GM19025 (cell line): ENCODE data around the gene SLC26A4.

Source experiments
- ATAC-seq: cut with Tn5 transposase; IDR thresholded peaks from one replicate; pipeline ENCODE4 v1.9.1; 2021; ENCODE audit warnings: mild to moderate bottlenecking, low read depth, moderate library complexity; ENCODE audit not compliant: unreplicated experiment

The SLC26A4 gene

DNA sequence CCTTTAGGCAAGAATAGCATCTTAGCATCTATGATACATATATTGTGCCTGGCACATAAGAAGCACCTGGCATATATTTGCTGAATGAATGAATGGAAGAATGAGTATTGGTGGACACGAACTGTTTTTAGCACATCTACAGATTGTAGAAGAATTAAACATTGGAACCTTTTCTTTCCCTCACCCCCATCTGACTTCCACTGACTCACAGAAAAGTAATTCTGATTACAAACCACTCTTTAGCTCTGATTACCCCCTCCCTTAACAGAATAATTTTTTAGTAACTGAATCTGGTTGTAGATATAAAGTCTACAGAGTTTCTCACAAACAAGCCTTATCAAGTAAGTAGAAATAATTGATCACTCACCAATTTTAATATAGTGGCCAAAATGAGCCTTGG is 31.9 kb downstream of the SLC26A4 start:
- no peak for ATAC-seq

DNA sequence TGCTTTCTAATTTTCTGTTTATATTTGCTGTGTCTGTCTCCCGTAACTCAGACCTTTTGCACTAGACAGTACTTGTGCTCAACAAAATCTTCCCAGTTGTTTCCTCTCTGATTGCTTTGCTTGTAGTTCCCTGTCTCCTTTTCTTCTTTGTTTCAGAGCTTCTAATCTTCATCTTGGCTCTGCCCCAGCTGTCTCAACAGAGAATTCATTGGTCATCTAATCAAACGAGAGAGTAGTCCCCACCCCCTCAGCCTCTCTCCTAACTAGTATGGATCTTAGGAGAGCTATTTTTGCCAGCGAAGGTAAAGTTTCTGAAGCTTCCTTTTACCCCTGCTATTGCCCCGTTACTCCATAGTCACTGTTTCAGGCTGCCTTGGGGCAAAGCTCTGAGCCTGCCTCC is 32.8 kb downstream of the SLC26A4 start:
- no peak for ATAC-seq

DNA sequence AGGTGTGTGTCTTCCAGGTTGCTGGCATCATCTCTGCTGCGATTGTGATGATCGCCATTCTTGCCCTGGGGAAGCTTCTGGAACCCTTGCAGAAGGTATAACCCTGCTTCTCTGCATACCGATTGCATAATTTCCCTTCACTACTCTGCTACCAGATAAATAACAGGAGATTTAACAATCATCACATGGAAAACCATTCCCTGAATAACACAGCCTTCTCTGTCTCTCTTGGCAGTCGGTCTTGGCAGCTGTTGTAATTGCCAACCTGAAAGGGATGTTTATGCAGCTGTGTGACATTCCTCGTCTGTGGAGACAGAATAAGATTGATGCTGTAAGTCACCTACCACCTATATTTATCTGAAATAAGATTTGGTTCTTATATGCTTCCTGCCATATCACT is 33.8 kb downstream of the SLC26A4 start:
- no peak for ATAC-seq

DNA sequence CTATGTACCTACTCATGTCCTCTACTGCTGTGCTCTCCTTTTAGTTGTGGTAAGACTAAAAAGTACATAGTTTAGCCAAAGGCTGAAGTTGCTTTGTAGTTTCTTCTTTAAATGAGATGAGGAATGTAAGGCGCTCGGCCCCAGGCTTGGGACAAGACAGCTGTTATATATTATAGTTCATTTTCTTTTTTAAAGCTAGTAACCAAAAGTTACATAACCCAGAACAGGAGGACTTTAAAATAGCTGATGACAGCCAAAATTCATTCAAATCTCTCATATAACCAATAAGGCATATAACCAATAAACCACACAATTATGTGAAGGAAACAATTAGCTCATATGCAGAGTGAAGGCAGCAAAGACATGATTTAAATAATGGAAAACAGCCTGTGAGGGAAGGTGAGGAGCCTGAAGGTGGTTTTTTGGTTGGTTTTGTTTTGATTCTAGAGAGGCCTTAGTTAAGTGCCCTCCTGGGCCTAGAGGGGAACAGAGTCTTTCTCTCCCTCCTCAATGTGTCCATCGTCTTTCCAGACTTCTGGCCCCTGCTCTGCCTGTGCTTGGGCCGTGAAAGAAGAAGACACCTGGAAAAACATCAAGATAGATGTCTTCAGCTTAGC is 35.8 kb downstream of the SLC26A4 start:
- ATAC-seq, result no peak

DNA sequence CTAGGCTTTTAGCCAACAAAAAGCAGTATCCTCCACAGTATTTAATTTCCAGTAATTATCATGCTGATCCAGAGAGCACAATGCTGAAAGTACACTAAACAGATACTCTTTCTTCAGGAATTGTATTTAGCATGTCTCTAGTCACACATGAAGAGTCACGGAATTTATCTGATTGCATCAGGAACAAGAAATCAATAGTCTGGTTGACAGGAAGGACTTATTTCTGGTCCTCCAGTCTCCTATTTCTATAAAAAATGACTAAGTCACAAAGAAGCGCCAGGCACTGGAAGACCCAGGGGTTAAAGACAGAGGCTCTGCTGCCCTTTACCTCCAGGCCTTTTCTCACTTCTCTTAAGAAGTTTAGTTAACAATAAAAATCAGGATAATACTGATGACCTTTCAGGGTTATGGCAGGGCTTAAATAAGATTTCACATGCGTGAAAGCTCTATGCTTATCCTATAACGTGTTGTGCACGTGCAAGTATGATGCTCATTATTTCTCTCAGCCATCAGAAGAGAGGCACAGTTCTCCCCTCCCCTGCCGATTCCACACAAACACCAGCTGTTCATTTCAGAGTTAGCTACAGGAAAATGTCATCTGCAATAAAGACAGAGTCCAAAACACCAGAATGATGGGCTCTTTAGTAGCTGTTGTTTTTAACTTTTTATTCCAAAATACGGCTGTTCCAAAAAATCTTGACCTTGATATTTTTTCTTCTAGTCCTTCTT is 36.9 kb downstream of the SLC26A4 start:
- no peak for ATAC-seq

DNA sequence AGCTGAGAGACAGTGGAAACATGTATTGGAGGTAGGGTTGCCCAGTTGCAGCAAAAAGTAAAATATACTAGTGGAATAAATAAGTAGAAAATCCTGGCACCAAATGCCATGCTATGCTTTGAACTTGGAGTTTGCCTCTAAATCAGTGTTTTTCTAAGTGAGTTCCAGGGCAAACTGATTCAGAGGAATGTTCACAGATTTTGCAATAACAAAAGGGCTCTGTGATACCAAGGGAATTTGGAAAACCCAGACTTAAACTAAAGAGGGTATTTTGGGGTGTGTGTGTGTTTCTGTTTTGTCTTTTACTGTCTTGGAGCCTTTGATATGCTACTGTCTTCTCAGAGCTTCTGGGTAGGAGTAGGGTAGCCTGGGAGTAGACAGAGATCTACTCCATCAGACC is 39.9 kb downstream of the SLC26A4 start:
- ATAC-seq, result no peak

DNA sequence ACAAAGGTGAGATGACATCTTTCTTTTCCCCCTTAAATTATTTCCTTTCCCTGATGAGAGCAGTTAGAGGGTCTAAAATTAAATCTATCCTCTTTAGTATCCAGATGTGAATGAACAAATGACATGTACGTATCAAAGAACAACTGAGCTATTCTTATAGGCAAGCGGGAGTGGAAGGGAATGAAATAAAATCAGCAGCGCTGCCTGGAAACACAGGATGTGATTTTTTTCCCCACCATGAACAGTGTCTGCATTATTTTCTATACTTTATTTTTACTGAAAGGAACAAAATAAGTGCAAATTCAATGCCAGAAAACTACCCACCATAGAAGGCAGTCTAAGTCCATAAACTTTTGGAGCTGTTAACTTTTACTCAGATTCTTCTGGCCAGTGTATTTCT is 40.6 kb downstream of the SLC26A4 start:
- no peak for ATAC-seq

DNA sequence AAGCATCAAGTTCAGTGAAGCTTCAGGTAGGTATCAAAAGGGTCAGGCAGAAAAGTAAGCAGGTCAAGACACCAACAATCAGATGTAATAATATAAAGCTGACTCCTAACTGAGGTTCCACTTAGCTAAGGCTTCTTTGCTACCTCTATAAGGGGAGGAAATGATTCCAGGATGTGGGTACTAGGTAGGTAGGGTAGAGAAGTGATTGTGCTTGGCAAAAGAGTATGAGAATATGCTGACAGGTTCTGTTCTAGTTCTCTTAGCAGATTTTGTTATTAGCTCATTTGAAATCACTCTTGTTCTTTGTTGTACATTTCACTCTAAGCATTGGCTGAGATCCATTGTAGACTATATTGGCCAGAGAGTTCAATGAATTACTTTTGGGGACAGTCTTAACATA is 42.6 kb downstream of the SLC26A4 start:
- ATAC-seq, result no peak

DNA sequence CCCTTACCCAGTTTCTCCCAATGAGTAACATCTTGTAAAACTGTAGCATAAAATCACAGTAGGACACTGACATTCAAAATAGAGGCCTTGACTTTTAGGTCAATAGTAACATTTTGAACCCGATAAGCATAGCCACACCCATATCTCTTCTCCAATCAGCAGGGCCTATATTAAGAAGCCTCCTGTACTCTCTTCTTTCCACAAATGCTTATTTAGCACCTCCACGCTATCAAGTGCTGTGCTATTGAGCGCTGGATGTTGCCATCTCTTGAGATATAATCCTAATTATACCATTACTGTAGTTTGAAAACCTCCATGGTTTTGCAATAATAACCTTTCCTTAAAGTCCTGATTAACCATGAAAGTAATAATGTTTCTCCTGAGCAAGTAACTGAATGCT is 43.2 kb downstream of the SLC26A4 start:
- ATAC-seq, result no peak

DNA sequence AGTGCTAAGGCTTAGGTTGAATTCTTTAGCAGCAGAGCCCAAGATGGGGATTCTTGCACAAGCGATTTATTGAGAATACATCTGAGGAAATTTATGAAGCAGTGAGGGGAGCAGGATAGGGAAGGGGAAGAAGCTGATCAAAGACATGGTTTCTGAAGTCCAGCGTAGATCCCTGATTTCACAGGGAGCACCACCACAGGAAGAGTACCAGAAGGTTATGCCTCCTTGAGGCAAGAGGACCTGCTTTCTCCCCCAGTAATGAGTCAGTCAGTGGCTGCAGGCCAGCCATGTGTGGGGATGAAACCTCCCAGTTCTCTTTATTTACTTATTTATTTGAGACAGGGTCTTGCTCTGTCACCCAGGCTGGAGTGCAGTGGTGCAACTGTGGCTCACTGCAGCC is 48.3 kb downstream of the SLC26A4 start:
- no peak for ATAC-seq

DNA sequence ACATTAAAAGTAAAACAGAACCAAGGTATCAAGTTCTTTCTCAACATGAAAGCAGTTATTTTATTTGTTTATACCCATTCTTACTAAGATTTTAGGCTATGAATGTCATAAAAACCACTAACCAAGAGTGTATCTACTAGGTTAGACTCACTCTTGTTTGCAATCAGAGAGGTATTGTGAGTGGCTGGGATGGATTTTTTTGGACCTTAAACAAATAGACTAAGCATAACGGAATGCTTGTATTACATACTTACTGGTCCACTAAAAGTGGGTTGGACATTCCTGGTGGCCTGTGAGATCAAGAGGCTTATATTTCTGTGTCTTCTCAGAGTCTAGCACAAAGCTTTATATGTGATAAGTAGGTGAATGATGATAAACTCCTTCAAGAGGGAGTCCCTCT is 50.7 kb downstream of the SLC26A4 start:
- ATAC-seq, result no peak

DNA sequence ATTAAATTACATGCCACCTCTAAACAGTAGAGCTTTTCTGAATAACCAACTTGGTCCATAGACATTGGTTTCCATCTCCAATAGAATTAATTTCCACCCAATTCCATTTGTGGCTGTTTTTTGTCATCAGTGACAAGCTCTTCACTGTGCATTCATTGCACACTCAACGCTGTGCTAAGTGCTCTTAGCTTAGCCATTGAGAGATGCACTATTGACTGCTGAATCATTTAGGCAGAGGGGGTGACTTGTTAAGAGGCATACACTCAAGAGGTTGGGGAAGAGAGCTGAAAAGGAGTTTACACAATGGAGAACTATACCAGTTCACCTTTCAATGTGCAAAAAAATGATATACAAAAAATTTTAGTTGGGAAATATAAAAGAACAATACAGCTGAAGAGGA is 51.4 kb downstream of the SLC26A4 start:
- no peak for ATAC-seq

DNA sequence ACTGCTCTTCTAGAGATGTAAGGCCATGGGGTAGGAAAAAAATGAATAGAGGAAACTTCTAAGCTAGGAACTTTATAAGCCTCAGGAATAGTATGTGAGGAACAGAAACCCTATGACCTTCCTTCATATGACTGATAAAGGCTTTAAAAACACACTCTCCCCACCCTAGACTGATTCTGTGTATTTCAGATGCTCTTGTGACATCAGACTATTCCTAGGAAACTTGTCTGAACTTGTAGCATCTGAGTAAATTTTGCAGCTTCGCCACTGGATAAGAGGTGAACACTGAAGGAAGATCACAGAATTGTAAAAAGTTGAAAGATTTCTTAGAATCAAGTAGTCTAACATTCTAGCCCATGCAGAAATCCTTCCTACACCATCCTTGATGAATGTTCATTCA is 52.3 kb downstream of the SLC26A4 start:
- no peak for ATAC-seq

DNA sequence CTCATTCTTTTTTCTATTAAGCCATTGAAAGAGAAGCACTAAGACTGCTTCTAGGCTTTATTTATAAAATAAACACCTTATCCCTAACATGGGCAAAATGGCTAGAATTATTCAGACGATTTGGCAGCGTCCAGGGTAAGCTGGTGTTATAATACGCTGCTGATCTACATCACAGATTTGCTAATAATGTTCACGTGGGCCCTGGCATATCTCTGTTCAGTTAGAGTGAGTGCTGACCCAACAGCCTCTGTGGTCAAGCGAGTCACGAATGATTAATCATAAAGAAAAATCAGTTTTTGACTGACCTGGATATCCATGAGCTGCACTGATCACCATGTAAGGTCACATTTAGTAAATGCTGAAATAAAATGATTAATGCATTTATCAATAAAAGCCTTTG is 54.9 kb downstream of the SLC26A4 start:
- ATAC-seq, result no peak

DNA sequence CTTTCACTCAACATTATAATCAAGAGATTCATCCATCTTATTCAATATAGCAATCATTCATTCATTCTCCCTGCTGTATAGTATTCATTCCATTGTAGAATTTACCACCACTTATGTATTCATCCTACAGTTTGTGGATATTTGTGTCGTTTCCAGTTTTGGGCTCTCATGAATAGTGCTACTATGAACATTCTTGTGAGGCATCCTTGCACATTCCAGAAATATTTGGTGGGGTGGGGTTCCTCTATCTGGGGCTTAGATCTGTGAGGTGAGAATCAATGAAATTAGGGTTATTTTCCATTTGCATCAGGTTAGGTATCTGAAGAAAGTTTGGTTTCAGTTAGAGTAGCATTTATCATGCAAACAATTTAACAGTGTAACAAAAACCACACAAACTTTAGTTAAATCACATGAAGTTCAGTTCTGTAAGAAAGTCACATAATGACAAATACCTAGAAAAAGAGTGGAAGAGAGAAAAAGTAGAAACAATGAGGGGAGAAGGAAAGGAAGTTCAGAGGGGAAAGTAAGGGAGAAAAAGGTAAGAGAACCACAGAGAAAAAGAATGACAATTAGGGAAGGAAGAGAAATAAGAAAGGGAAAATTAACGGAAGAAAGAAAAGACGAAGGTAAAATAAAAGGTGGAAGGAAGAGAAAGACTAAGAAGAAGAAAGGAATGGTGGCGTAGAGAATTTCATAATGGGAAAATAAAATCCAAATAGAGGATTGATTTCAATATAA is 58.0 kb downstream of the SLC26A4 start:
- no peak for ATAC-seq

DNA sequence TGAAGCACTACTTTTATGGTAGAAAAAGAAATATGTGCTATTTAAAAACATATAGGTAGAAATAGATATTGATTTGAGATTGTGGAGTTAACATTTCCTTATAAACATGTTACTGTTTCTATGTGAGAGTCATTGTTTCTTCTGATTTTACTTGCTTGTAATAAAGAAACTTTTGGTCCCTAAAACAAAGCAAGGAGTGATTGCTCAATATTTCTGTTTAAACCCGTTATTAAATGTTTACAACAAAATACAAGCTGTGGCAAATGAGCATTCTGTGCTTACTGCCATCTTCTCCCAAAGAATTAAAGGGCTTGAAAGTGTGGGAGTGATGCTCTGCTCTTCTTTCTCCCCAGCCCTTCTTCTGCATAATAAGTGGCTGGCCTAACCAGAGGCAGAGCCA is 60.7 kb downstream of the SLC26A4 start:
- no peak for ATAC-seq

DNA sequence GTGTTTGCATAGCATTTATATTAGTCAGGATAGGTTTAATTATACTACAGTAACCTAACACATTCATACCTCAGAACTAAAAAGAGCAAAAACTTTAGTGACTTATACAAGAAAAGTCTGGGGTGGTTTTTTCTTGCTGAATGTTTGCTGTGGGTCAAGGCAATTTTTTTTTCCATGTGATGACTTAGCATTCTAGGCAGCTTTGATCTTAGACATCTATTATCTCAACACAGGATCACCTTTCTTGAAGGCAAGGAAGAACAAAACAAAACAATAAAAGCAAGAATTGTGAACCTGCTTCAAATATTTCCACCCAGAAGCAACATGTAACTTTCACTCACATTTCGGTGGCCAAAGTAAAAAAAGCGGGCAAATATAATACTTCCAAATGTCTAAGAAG is 62.6 kb downstream of the SLC26A4 start:
- ATAC-seq, result no peak

DNA sequence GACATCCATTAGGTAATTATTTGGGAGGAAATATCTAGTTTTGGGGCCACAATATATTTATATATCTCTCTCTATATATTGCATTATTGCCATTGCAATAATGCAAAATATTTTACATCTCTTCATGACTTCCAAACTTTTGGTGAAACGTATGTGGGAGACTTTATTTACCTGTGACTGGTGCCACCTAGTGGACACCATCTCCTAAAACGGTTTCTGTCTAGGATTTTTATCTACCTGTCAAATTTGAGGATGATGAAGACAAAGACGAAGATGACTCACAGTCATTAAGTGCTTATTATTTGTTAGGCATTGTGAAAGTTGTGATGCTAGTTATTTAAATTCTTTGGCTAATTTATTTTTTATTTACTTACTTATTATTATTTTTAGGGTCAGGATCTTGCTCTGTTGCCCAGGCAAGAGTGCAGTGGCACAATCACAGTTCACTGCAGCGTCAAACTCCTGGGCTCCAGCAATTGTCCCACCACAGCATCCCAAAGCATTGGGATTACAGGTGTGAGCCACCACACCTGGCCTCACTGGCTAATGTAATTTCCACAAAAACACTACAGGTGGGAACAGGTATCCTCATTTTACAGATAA is 64.6 kb downstream of the SLC26A4 start:
- ATAC-seq, result no peak

DNA sequence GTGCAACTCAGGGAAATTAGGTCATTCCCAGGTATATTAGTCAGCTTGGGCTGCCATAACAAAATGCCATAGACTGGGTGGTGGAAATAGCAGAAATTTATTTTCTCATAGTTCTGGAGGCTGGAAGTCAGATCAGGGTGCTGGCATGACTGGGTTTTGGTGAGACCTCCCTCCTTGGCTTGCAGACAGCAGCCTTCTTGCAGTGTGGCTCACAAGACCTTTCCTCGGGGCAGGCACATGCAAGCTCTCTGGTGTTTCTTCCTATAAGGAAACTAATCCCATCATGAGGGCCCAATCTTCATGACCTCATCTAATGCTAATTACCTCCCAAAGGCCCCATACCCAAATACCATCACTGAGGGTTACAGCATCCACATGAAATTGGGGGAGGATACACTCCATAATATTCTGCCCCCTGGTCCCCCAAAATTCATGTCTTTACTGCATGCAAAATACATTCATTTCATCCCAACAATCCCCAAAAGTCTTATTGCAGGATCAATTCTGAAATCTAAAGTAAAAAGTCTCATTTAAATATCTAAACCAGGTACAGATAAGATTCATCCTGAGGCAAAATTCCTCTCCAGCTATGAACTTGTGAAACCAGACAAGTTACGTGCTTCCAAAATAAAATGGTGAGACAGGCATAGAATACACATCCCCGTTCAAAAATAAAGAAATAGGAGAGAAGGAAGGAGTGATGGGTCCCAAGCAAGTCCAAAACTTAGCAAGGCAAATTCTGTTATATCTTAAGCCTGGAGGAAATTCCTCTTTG is 65.9 kb downstream of the SLC26A4 start:
- no peak for ATAC-seq

DNA sequence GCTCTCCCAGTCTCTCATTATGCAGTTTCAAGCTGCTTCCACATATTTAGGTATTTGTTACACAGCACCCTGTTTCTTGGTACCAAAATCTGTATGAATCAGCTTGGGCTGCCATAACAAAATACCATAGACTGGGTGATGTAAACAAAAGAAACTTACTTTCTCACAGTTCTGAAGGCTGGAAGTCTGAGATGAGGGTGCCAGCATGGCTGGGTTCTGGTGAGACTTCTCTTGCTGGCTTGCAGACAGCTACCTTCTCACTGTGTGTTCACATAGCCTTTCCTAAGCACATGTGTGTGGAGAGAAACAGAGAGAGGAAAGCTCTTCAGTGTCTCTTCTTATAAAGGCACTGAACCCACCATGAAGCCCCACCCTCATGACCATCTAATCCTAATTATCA is 67.6 kb downstream of the SLC26A4 start:
- ATAC-seq, result no peak
